HG02943 (cell line): Measurements from ENCODE around the gene MTARC2.

ENCODE experiments used
- ATAC-seq: cut with Tn5 transposase; IDR thresholded peaks from one replicate; pipeline ENCODE4 v1.9.1; 2021; ENCODE audit warnings: mild to moderate bottlenecking, low read depth, moderate library complexity; ENCODE audit not compliant: unreplicated experiment

The MTARC2 gene

DNA sequence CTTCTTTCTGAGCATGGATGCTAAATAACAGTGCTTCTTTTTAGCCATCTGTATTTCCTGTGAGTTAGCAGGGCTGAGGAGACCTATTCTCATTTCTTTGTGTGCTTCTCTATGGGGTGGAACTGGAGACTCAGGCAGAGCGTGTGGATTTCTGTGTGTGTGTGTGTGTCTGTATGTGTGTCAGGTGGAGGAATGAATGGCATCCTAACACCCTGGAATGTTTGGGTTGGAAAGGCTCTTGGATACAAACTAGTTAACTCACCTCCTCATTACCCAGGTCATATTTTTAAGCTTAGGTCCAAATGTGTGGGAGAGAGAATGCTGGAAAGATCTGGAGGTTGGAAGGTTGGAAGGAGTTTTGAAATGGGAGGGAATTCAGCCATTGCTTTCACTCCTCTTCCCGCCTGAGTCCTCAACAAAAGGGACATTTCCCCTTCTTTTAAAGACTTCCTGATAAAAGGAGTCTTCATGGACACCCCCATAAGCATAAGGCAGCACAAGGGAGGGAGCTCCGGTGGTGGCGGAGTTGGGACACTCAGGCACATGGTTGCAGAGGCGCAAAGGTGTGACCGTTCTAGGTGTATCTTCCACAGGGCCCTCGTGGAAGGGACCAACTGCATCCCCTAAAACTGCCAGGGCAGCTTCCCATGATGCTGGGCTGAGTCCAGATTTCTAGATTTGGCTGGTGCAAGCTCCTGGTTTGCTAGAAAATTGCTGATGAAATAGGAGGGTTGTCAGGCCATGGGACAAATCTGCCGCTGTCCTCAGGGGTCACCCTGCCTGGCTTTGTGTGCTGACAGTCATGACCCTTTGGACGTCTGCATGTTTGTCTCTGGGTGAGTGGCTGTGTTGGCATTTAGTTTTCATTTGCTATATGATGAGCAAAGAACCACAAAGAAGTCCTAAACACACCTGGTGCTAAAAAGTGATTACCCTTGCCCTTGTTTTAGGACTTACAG is 76.2 kb downstream of the MTARC2 start:
- ATAC-seq = no peak

- no peak for ATAC-seq
Observed at GRCh38 chr1:220825819-220826551, 77.9 kb downstream of the MTARC2 start.

- no peak for ATAC-seq
Observed at GRCh38 chr1:220826729-220827128, 78.6 kb downstream of the MTARC2 start.

- ATAC-seq = no peak
Observed at GRCh38 chr1:220827445-220828178, 79.5 kb downstream of the MTARC2 start.

DNA sequence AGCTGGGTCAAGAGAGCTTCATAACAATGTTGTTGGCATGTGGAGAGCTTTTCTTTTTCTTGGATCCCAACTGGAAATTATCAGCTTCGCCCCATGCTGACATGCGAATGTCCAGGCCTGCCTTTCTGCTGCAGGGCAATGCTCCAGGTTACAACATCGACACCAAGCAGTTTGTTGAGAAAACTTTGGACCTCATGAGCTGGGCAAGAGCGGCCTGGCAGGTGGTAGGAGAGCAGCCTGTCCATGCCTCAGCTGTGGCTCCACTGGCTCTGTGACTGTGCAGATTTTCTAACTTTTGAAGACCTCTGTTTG is 80.0 kb downstream of the MTARC2 start:
- ATAC-seq = no peak

DNA sequence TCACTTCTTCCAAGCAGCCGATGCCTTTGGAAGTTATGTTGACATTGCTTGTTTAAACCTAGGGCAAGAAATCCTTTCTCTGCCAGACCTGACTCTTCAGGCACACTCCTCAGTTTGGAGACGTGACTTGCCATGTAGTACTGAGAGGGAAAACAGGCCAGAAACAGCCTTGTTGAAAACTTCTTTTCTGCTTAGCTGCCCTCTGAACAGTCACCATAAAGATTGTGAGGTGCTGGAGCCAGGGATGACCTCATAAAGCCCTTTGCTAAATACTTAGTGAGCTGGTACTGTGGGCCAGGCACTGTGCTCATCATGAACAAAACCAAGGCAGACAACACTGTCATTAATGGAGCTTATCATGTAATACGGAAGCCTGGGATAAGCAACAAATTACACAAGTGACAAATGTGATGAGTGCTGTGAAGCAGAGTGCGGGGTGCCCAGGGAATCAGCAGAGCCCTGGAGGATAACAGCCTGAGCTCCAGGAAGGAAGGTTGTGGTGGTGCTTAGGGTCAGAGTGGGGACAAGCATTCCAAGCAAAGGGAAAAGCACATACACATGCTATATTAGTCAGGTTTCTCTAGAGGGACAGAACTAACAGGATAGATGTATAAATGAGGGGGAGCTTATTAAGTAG is 80.9 kb downstream of the MTARC2 start:
- ATAC-seq = no peak

GRCh38 chr1:220833436-220833835 is 85.3 kb downstream of the MTARC2 start:
- ATAC-seq = no peak
